Nephron progenitor cell (in vitro differentiated cells): Measurements from ENCODE around the gene RHOT1.

ENCODE experiments used
- DNase-seq: peaks from one replicate; pipeline ENCODE4 v3.0.0; 2021
- H3K27ac Mint-ChIP-seq: 2 replicates; pipeline ENCODE4 v1.8.0; 2021; ENCODE audit warnings: mild to moderate bottlenecking, moderate library complexity, mixed read lengths
- H3K27me3 Mint-ChIP-seq: 2 replicates; pipeline ENCODE4 v1.8.0; 2021; ENCODE audit warnings: mild to moderate bottlenecking, low read depth, mixed read lengths; ENCODE audit not compliant: poor library complexity
- H3K36me3 Mint-ChIP-seq: 2 replicates; pipeline ENCODE4 v1.8.0; 2021; ENCODE audit warnings: low read depth, mixed read lengths
- H3K4me1 Mint-ChIP-seq: 2 replicates; pipeline ENCODE4 v1.8.0; 2021; ENCODE audit warnings: mixed read lengths
- H3K4me3 Mint-ChIP-seq: 2 replicates; pipeline ENCODE4 v1.8.0; 2021; ENCODE audit warnings: mild to moderate bottlenecking, moderate library complexity, mixed read lengths
- H3K9me3 Mint-ChIP-seq: 2 replicates; pipeline ENCODE4 v1.8.0; 2021; ENCODE audit warnings: mild to moderate bottlenecking, moderate library complexity, mixed read lengths
- TF ChIP-seq, protein P1 (sequence below): fragments of 200-600 bp; sonication (generic); IDR thresholded peaks from 2 replicates; pipeline ENCODE4 v1.5.0; 2021; ENCODE audit warnings: antibody characterized with exemption

The RHOT1 gene

DNA sequence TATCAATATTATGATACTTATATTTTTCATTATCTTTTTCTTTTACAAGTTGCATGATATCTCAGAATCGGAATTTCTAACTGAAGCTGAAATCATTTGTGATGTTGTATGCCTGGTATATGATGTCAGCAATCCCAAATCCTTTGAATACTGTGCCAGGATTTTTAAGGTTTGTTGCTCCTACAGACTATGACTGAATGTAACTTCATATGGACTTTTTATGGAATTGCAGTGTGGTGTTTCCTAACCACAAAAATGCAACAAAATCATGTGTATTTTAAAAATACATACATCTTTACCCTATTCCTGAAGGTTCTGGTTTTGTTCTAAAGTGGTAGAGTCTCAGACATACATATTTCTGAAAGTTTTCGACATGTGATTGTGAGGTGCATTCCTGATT lies 64.6 kb downstream of the RHOT1 start:
- TF ChIP-seq, protein P1, sequence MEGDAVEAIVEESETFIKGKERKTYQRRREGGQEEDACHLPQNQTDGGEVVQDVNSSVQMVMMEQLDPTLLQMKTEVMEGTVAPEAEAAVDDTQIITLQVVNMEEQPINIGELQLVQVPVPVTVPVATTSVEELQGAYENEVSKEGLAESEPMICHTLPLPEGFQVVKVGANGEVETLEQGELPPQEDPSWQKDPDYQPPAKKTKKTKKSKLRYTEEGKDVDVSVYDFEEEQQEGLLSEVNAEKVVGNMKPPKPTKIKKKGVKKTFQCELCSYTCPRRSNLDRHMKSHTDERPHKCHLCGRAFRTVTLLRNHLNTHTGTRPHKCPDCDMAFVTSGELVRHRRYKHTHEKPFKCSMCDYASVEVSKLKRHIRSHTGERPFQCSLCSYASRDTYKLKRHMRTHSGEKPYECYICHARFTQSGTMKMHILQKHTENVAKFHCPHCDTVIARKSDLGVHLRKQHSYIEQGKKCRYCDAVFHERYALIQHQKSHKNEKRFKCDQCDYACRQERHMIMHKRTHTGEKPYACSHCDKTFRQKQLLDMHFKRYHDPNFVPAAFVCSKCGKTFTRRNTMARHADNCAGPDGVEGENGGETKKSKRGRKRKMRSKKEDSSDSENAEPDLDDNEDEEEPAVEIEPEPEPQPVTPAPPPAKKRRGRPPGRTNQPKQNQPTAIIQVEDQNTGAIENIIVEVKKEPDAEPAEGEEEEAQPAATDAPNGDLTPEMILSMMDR: no peak
- Mint-ChIP-seq H3K27me3 (no peaks in the 10 kb centered on the region), H3K36me3 (peaks cover 40% of the 10 kb centered on the region), H3K4me1 (no peaks in the 10 kb centered on the region), H3K4me3 (no peak overlapping the region), H3K9me3 (no peaks in the 10 kb centered on the region), H3K27ac (no peak overlapping the region)
- no peak for DNase-seq

DNA sequence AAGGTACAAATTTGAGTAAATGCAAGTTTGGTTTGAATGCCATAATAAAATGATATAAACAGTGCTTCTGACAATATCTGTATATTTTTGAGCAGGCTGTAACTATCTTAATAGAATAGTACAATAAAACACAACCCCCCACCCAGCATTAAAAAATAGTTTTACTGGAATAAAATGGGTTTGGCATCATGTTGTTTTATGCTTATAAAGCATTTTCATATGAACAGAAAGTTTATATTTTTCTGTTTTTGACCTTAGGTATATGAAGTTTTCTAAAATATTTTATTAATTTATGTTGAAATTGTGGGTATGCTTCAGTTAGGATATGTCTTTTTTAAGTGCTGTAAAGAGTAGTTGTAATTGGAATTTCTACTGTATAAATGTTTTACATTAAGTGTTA lies 66.1 kb downstream of the RHOT1 start:
- no peaks in the 10 kb centered on the region for H3K4me1 Mint-ChIP-seq
- DNase-seq: no peak
- H3K4me3 Mint-ChIP-seq: no peak overlapping the region
- no peaks in the 10 kb centered on the region for H3K27me3 Mint-ChIP-seq
- no peak overlapping the region for H3K27ac Mint-ChIP-seq
- peaks cover 35% of the 10 kb centered on the region for H3K36me3 Mint-ChIP-seq
- TF ChIP-seq, protein P1: no peak
- no peaks in the 10 kb centered on the region for H3K9me3 Mint-ChIP-seq

DNA sequence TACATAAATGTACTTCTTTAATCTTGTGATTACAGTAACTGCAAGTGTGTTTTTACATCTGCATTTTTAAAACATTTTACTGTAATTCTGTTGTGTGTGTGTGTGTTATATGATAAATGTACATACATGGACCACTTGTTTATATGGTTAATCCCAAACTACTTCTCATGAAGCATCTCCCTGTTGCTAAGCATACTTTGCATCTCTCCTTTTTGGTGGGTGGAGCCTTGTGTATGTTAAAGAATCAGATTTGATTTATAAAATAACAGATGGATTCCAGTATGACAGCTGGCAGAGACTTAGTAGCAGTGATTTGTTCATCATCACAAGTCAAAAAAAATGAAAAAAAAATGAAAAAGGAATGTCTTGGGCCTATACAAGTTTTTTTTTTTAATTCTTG lies 67.3 kb downstream of the RHOT1 start:
- H3K9me3 Mint-ChIP-seq: no peaks in the 10 kb centered on the region
- DNase-seq: no peak
- H3K4me1 Mint-ChIP-seq: no peaks in the 10 kb centered on the region
- H3K27me3 Mint-ChIP-seq: no peaks in the 10 kb centered on the region
- no peak overlapping the region for H3K27ac Mint-ChIP-seq
- no peak overlapping the region for H3K4me3 Mint-ChIP-seq
- peaks cover 42% of the 10 kb centered on the region for H3K36me3 Mint-ChIP-seq
- TF ChIP-seq, protein P1: no peak

DNA sequence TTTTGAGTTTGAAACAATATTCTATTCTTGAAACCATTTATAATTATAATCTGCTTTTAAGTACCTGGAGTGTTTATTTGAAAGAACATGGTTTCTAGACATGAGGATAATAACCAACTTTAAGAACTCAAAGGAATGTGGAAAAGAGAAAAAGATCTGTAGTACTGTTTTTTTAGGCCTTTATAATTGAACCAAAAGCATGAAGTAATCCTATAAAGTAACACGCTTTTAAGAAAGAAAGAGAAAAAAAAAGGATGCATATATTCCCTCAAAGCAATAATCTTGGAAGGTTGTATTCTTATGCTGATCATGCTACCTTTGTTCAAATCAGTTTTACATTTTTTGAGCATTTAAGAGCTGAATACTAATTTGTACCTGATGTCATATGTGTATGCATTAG lies 69.4 kb downstream of the RHOT1 start:
- TF ChIP-seq, protein P1: no peak
- Mint-ChIP-seq H3K4me1 (no peaks in the 10 kb centered on the region), H3K27ac (no peak overlapping the region), H3K36me3 (peaks cover 29% of the 10 kb centered on the region), H3K9me3 (no peaks in the 10 kb centered on the region), H3K27me3 (no peaks in the 10 kb centered on the region), H3K4me3 (no peak overlapping the region)
- no peak for DNase-seq

DNA sequence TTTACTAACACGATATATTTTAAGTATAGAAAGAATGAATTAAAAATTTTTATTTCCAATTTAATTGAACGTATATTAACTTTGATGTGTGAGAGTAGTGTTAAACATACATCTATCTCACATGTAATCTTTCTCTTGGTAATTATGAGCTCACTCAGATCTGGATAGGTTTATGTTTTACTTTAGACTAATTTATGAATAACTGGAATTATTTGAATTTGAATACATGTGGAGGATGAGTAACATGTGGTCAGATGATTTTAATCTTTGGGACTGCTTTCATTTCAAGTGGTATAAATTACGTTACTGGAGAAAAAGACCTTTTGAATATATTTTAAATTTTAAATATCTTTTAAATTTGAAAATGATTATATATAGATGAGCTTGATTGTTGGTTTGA lies 73.4 kb downstream of the RHOT1 start:
- Mint-ChIP-seq H3K27me3 (no peaks in the 10 kb centered on the region), H3K36me3 (peaks cover 14% of the 10 kb centered on the region), H3K27ac (no peak overlapping the region), H3K9me3 (no peaks in the 10 kb centered on the region), H3K4me3 (no peak overlapping the region), H3K4me1 (no peaks in the 10 kb centered on the region)
- DNase-seq: no peak
- TF ChIP-seq, protein P1: no peak

DNA sequence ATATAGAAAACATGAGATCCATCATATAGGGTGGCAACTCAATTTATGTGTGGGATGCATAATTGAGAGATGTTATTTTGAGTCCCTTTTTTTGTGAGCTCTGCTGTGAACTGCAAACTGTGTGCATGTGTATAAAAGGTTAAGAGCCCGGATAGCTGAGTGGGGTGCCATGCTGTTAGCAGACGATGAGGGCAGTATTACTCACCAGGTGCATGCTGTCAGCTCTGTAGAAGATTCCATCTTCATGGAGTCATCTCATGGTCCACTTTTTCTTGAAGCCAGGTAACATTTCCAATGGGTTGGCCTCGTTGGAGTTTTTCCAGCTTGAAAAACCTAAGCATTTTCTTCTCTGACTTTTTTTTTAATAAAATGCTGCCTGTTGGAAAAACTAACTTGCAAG lies 80.3 kb downstream of the RHOT1 start:
- Mint-ChIP-seq H3K36me3 (peaks cover 18% of the 10 kb centered on the region), H3K9me3 (no peaks in the 10 kb centered on the region), H3K27me3 (no peaks in the 10 kb centered on the region), H3K27ac (no peak overlapping the region), H3K4me3 (no peak overlapping the region), H3K4me1 (peaks cover 8% of the 10 kb centered on the region)
- TF ChIP-seq, protein P1: no peak
- DNase-seq: no peak
